ENCODE results near the gene PARD3.

DNA sequence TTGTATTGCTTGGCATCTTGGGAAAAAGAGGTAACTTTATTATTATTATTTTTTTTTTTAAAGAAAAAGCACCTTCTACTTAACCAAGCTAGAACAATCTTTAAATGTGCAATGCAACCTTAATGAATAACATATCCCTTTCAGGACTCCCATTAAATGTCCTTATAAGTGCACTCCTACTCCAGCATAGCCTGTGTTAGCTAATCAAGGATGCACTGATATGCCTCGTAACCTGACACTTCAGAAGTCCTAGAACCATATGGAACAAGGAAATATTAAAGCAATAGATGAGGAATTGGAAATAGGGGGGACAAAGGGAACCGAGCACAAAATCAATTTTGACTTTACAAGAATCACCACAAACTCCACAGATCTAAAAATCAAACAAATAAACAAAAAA is 522.4 kb downstream of the PARD3 start:
- TF ChIP-seq, protein P1, sequence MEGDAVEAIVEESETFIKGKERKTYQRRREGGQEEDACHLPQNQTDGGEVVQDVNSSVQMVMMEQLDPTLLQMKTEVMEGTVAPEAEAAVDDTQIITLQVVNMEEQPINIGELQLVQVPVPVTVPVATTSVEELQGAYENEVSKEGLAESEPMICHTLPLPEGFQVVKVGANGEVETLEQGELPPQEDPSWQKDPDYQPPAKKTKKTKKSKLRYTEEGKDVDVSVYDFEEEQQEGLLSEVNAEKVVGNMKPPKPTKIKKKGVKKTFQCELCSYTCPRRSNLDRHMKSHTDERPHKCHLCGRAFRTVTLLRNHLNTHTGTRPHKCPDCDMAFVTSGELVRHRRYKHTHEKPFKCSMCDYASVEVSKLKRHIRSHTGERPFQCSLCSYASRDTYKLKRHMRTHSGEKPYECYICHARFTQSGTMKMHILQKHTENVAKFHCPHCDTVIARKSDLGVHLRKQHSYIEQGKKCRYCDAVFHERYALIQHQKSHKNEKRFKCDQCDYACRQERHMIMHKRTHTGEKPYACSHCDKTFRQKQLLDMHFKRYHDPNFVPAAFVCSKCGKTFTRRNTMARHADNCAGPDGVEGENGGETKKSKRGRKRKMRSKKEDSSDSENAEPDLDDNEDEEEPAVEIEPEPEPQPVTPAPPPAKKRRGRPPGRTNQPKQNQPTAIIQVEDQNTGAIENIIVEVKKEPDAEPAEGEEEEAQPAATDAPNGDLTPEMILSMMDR (IDR thresholded peaks at IDR 0.05), result no peak
- TF ChIP-seq EP300 (IDR thresholded peaks at IDR 0.05) (no peak), POLR2A (IDR thresholded peaks at IDR 0.05) (no peak)
